ENCODE results near the gene TFF2. TPM values are rescaled to one million over a fixed set of nuclear protein-coding genes. Genes with fewer than 3 reads are reported as not detected.

The TFF2 gene
- total and polyA plus RNA-seq, 2 of the 4 experiments (the other 2 are of a cell fraction), result not detected

GRCh38 chr21:42395302-42395701 is 44.5 kb upstream of the TFF2 start:
- Histone ChIP-seq H2BK5ac (ENCODE audit: low read depth, low read length, poor library complexity, severe bottlenecking) (no peak overlapping the region), H3K4me1 (ENCODE audit: control insufficient read depth, insufficient read depth, low read length) (no peaks in the 10 kb centered on the region), H3K27ac (ENCODE audit: insufficient read depth, low read length) (no peak overlapping the region), H2BK15ac (ENCODE audit: low read depth, low read length) (no peak overlapping the region), H3K56ac (ENCODE audit: extremely low read depth, insufficient read depth, low read length) (no peak overlapping the region), H4K8ac (ENCODE audit: low read depth in 2 of 2, low read length in 2 of 2) (no peak overlapping the region), H2AFZ (replicated peaks; ENCODE audit: low read length, poor library complexity) (no peak overlapping the region), H3K79me1 (ENCODE audit: low read depth in 1 of 2, low read length in 2 of 2) (no peaks in the 10 kb centered on the region), H2AK9ac (replicated peaks; ENCODE audit: low read depth, low read length, poor library complexity) (no peak overlapping the region), H3K27me3 (ENCODE audit: control insufficient read depth, insufficient read depth, low read length) (peaks cover 21% of the 10 kb centered on the region), H4K91ac (ENCODE audit: insufficient read depth, low read depth, low read length) (no peak overlapping the region), H3K9ac (ENCODE audit: low read depth, low read length) (no peak overlapping the region), H4K5ac (ENCODE audit: low read depth, low read length) (no peak overlapping the region), H2AK5ac (ENCODE audit: low read depth, low read length) (no peak overlapping the region), H3K9me3 (ENCODE audit: control insufficient read depth, insufficient read depth, low read length) (no peaks in the 10 kb centered on the region), H3K4me2 (ENCODE audit: low read depth, low read length) (no peak overlapping the region), H2BK120ac (ENCODE audit: low read depth, low read length) (no peak overlapping the region), H3K9me1 (ENCODE audit: insufficient read depth, low read length) (no peaks in the 10 kb centered on the region), H3K14ac (replicated peaks; ENCODE audit: low read depth, low read length) (no peak overlapping the region), H3K18ac (ENCODE audit: low read depth, low read length) (no peak overlapping the region), H3K36me3 (ENCODE audit: control insufficient read depth, insufficient read depth, low read length) (no peaks in the 10 kb centered on the region), H4K20me1 (ENCODE audit: insufficient read depth, low read length) (no peaks in the 10 kb centered on the region), H3K4me3 (ENCODE audit: insufficient read depth, low read depth, low read length) (no peak overlapping the region), H3K23ac (ENCODE audit: low read depth, low read length) (no peak overlapping the region), H2BK20ac (ENCODE audit: low read depth, low read length) (no peak overlapping the region), H3K4ac (ENCODE audit: low read depth, low read length) (no peak overlapping the region)
- DNase-seq (no peak), ATAC-seq (ENCODE audit: low read depth) (no peak)
- BruUV-seq (replicated peaks), result no TSS peak
- in situ Hi-C loops (cut with MboI; ENCODE audit: low sequenced_read_pairs), result no loop called here
- TF ChIP-seq MXI1 (IDR thresholded peaks at IDR 0.05; ENCODE audit: borderline replicate concordance, low read depth, low read length), result no peak
- TF ChIP-seq MAFK (IDR thresholded peaks at IDR 0.05; ENCODE audit: low read depth, low read length), result no peak
- dilution Hi-C loops (cut with HindIII; ENCODE audit: low sequenced_read_pairs, unreplicated experiment), result no loop called here
- WGBS, 2 experiments (ENCODE audit: extremely low coverage in 2 of 2, insufficient read length in 1 of 2), result no CpG with 5 or more reads among the region's 11 CpGs
- ChIA-PET POLR2A (ENCODE audit: unreplicated experiment) (no interaction called here), CTCF (no interaction called here)
- intact Hi-C loops (cut with micrococcal nuclease), result no loop called here
